HG03066 (cell line): ENCODE measurements around the gene LAMTOR3.
A peak's percentile ranks its signal among the peaks of the same experiment; 100 is the strongest.

Experiments used
- ATAC-seq: cut with Tn5 transposase; IDR thresholded peaks from one replicate; pipeline ENCODE4 v1.9.1; 2021; ENCODE audit warnings: low read depth; ENCODE audit not compliant: unreplicated experiment

The LAMTOR3 gene, protein sequence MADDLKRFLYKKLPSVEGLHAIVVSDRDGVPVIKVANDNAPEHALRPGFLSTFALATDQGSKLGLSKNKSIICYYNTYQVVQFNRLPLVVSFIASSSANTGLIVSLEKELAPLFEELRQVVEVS

GRCh38 chr4:99894161-99894997, at the start of gene LAMTOR3:
Gene LAMTOR3 (minus strand): TSS chr4:99894427. CDS start chr4:99893963, 464 bp downstream.
- peak; percentile 100 for ATAC-seq

DNA sequence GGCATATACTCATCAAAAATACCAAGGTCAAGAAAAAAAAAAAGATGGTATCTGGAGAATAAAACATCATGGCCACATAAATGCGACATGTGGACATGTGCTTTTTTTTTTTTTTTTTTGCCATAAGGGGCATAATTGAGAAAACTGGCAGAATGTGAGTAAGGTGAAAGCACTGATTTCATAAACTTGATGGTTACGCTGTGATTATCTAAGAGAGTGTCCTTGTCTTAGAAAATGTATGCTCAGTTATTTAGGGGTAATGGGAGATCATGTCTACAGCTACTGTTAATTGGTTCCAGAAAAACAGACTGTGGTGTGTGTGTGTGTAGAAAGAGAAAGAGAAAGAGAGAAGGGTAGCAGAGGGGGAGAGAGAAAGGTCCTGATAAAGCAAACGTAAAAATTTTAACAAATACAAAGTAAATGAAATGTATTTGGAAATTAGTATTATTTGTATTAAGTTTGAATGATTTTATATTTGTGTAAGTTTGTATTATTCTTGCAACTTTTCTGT, 44.1 kb upstream of the LAMTOR3 start:
- ATAC-seq: no peak

GRCh38 chr4:99934891-99935290, 40.7 kb upstream of the LAMTOR3 start:
- no peak for ATAC-seq

GRCh38 chr4:99927566-99927965, 33.3 kb upstream of the LAMTOR3 start:
- ATAC-seq: no peak

DNA sequence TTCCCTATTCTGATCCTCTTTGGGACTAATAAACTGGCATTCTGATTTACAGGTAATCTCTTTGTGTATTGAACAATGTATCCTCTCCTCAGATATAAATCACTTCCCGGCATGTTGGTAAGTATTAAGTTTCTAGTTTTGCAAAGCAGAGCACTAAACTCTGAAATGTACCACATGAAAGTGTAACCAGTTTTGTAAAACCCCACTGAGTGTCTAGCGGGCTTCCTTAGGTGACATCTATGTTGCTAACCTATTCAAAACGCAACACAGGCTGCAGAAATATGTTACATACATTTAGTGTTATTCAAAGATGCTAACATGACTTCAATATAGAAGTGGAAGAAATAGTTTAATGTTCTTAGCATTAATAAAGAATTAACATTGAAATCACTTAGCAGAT, 26.9 kb upstream of the LAMTOR3 start:
- no peak for ATAC-seq

DNA sequence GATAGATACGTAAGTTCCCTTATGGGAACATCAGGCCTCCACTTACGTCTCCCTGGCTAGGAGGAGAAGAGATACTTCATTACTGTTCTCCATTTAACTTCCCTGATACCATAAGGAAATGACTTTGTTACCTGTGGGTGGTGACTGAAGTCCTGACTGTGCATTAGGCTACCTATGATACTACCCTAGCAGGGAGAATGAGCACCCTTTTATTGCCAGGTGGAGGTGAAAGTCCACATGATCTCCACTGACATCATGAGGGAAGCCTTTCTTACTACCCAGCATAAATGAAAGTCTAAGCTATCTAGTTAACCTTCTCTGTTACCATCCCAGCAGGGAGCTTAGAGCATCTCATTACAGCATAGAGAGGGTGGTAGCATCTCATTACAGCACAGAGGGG, 24.4 kb upstream of the LAMTOR3 start:
- ATAC-seq: no peak

GRCh38 chr4:99917575-99917974, 23.3 kb upstream of the LAMTOR3 start:
- ATAC-seq: no peak

GRCh38 chr4:99915449-99915848, 21.2 kb upstream of the LAMTOR3 start:
- ATAC-seq: no peak

- ATAC-seq: no peak
These were observed 771 bp upstream of the LAMTOR3 start for GRCh38 chr4:99894998-99895397.

GRCh38 chr4:99893839-99894160, 427 bp downstream of the LAMTOR3 start:
- ATAC-seq: no peak

GRCh38 chr4:99893029-99893428, 1.2 kb downstream of the LAMTOR3 start:
- ATAC-seq: no peak

DNA sequence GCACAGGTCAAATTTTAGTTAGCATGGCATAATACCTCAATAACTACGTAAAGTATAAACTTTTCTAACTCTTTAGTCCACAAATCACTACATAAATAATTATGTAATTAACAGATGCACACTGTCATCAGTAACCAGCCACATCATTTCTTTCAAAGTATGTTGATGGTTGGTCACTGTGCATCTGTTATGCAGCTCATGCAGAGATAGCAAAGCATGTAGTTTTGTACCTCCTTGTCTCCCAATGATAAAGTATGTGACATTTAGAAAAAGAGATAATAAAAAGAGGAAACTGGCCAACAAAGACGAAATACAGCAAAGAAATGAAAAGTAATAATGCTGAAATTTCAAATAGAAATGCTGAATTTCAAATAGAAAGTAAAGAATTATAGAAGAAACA, 2.9 kb downstream of the LAMTOR3 start:
- ATAC-seq: no peak

DNA sequence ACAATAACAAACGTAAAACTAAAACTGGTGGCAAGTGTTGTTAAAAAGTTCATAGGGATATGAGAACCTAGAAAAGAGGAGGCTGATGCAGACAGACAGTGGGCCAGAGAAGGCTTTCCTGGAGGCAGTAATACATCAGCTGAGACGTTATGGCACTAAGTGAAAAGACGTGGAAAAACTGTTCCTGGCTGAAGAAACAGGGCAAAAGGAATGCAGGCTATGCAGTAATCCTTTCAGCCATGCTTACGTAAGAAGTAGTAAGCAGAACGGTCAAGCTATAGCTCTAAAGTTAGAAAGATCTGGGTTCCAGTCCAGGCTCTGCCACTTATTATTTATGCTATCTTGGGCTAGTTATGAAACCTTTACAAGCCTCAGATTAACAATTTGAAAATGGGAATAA, 6.4 kb downstream of the LAMTOR3 start:
- no peak for ATAC-seq

- ATAC-seq: no peak
These were observed 8.1 kb downstream of the LAMTOR3 start for GRCh38 chr4:99886146-99886545.

GRCh38 chr4:99885687-99886086, 8.5 kb downstream of the LAMTOR3 start:
- ATAC-seq: no peak

GRCh38 chr4:99885063-99885664, 9.1 kb downstream of the LAMTOR3 start:
- ATAC-seq: no peak

GRCh38 chr4:99879458-99879857, 14.8 kb downstream of the LAMTOR3 start:
- ATAC-seq: no peak

DNA sequence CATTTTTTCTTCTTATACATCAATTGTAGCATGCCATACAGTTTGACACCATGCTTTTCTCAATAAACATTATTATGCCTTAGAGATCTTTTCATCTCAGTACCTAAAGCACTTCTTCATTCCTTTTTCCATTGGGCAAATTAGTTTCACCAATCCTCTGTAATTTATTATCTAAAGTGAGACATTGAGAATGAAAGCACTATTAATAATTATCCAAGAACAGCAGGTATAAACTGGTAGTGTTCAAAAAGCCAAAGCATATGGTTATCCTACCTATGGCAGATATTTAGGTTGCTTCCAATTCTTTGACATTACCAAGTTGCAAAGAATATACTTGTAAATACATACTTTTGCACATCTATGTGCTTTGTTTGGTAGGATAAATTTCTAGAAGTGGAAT, 15.6 kb downstream of the LAMTOR3 start:
- no peak for ATAC-seq

DNA sequence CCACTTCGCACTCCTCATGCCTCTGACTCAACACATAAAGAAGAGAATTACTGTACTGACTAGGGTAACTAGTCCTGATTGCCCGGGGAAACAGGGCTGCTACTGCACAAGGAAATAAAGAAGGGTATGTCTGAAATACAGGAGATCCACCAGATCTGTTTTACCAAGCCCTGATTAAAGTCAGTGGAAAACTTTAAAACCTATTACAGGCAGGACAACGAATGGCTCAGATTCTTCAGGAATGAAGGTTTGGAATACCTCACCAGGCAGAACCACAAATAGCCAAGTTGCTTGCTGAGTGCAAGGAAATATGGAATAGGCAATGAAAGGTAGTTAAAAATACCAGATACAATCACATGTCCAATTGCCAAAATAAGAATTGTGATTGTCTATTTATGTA, 17.3 kb downstream of the LAMTOR3 start:
- ATAC-seq: no peak

- no peak for ATAC-seq
These were observed 19.2 kb downstream of the LAMTOR3 start for GRCh38 chr4:99875071-99875470.

GRCh38 chr4:99872570-99872969, 21.7 kb downstream of the LAMTOR3 start:
- ATAC-seq: no peak

GRCh38 chr4:99868126-99868596, 26.1 kb downstream of the LAMTOR3 start:
- ATAC-seq: no peak
